Tibial nerve (tissue), 4 donors: Measurements from ENCODE around the gene SLC48A1. TPM values are rescaled to one million over a fixed set of nuclear protein-coding genes. Genes with fewer than 3 reads are reported as not detected.

Experiments
- DNase-seq, 2 donors: peaks; one replicate each; pipeline ENCODE4 v3.0.0-alpha.2; 2019; ENCODE audit warnings: low spot score in 2 of 2
- H3K27ac ChIP-seq, 4 donors: fragments of 200-600 bp; sonication (generic) in 3 of 4; one replicate each; pipeline ENCODE4 v1.5.1; 2017 to 2019; ENCODE audit warnings: mild to moderate bottlenecking in 1 of 4
- H3K27me3 ChIP-seq, 2 donors: fragments of 200-600 bp; sonication (generic) in 1 of 2; one replicate each; pipeline versions ENCODE4 v1.5.1 to v1.6.0; 2017 to 2019
- H3K36me3 ChIP-seq, 3 donors: fragments of 200-600 bp; sonication (generic); one replicate each; pipeline ENCODE4 v1.5.1; 2018 to 2019
- H3K4me1 ChIP-seq, 4 donors: fragments of 200-600 bp; sonication (generic) in 3 of 4; one replicate each; pipeline ENCODE4 v1.5.1; 2017 to 2019
- H3K4me3 ChIP-seq, 4 donors: fragments of 200-600 bp; sonication (generic) in 3 of 4; one replicate each; pipeline ENCODE4 v1.5.1; 2017 to 2019; ENCODE audit warnings: mild to moderate bottlenecking in 1 of 4, moderate library complexity in 1 of 4
- H3K9me3 ChIP-seq, 4 donors: fragments of 200-600 bp; sonication (generic) in 3 of 4; one replicate each; pipeline ENCODE4 v1.5.1; 2017 to 2019
- CTCF ChIP-seq, 5 experiments: fragments of 200-600 bp in 3 of 5; fragments of 450-650 bp in 2 of 5; sonication (generic) in 3 of 5; IDR thresholded peaks; one replicate each; pipeline ENCODE4 v1.5.1; 2016 to 2019; ENCODE audit warnings: antibody characterized with exemption in 5 of 5, mild to moderate bottlenecking in 3 of 5, moderate library complexity in 2 of 5
- EP300 ChIP-seq, 2 donors: sonication (generic); formaldehyde crosslinking; IDR thresholded peaks; one replicate each; pipeline ENCODE4 v1.6.1; 2017; ENCODE audit warnings: antibody characterized with exemption in 2 of 2, mild to moderate bottlenecking in 1 of 2
- POLR2A ChIP-seq, 2 donors: fragments of 450-650 bp; IDR thresholded peaks; one replicate each; pipeline ENCODE4 v1.6.1; 2017; ENCODE audit warnings: antibody characterized with exemption in 2 of 2, mild to moderate bottlenecking in 2 of 2, moderate library complexity in 2 of 2
- WGBS, 2 donors: methylation state at CpG; one replicate each; pipeline ENCODE4 v1.1.5; 2018; 5-methylcytosine and 5-hydroxymethylcytosine counted together
- total RNA-seq, 4 donors: library from RNA; depleted of rRNA; stranded (reverse); fragments of >200 nt; gene quantifications; one replicate each; pipeline ENCODE4 v1.1.0, GENCODE V29; 2016

The SLC48A1 gene
- total RNA-seq, 4 donors from 2014 or later = 24.6 to 37.9 (median 33.8) TPM

- H3K27me3 ChIP-seq = no peaks in the 10 kb centered on the region
- peaks cover 0 to 28% (median 19%) of the 10 kb centered on the region in 4 donors for H3K4me1 ChIP-seq
- peaks cover 0 to 5% (median 0%) of the 10 kb centered on the region in 3 donors for H3K36me3 ChIP-seq
- no peak overlapping the region for H3K27ac ChIP-seq
- WGBS, 2 donors = 54 to 65% methylated on average over 10 of the region's 10 CpGs
- no peak for DNase-seq
- peak in 3 of 5 experiments; percentile 4 to 38 (median 35) for TF ChIP-seq CTCF (IDR thresholded peaks at IDR 0.05)
- TF ChIP-seq POLR2A (IDR thresholded peaks at IDR 0.05) = no peak
- no peak overlapping the region for H3K4me3 ChIP-seq
- no peaks in the 10 kb centered on the region for H3K9me3 ChIP-seq
Observed at GRCh38 chr12:47744005-47744651, 28.9 kb upstream of the SLC48A1 start.

GRCh38 chr12:47744778-47745436 is 28.1 kb upstream of the SLC48A1 start:
- H3K27ac ChIP-seq = peak overlapping the region in 1 of 4 donors; percentile 12
- H3K27me3 ChIP-seq = no peaks in the 10 kb centered on the region
- H3K36me3 ChIP-seq = peaks cover 0 to 5% (median 0%) of the 10 kb centered on the region in 3 donors
- WGBS, 2 donors = 69 to 72% methylated on average over 8 of the region's 8 CpGs
- peaks cover 0 to 22% (median 17%) of the 10 kb centered on the region in 4 donors for H3K4me1 ChIP-seq
- no peak for TF ChIP-seq POLR2A (IDR thresholded peaks at IDR 0.05)
- no peak for TF ChIP-seq EP300 (IDR thresholded peaks at IDR 0.05)
- TF ChIP-seq CTCF (IDR thresholded peaks at IDR 0.05) = no peak
- H3K4me3 ChIP-seq = no peak overlapping the region
- no peaks in the 10 kb centered on the region for H3K9me3 ChIP-seq
- no peak for DNase-seq

DNA sequence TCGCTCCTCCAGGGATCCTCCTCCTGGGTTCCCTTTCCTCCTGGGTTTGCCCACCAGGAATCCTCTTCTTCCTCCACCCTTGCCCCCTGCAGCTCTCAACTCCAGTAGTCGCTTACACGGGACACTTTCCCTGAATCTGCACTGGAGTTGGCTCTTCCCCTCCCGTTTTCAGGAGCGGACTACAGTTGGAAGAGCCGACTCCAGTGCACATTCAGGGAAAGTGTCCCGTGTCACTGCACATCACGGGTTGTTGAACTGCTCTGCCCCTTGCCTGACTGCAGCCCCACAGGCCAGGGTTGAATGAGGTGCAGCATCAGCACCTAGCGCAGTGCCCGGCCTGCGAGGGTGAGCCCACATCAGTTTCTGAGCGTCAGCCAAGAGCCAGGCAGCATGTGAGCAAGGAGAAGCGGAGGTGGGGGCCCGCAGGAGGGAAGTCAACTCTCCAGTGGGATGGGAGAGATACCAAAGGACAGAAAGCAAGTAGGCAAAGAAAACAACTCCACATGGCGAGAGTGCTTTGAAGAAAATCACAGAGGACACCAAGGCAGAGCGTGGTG is 27.5 kb upstream of the SLC48A1 start:
- Histone ChIP-seq H3K9me3 (no peaks in the 10 kb centered on the region), H3K36me3 (peaks cover 0 to 5% (median 0%) of the 10 kb centered on the region in 3 donors), H3K4me1 (peaks cover 0 to 15% (median 14%) of the 10 kb centered on the region in 4 donors), H3K4me3 (no peak overlapping the region), H3K27me3 (no peaks in the 10 kb centered on the region), H3K27ac (peak overlapping the region in 1 of 4 donors; percentile 12)
- peak in 1 of 2 donors; percentile 14 for TF ChIP-seq EP300 (IDR thresholded peaks at IDR 0.05)
- no peak for TF ChIP-seq POLR2A (IDR thresholded peaks at IDR 0.05)
- no peak for TF ChIP-seq CTCF (IDR thresholded peaks at IDR 0.05)
- 61 to 62% methylated on average over 16 of the region's 16 CpGs for WGBS, 2 donors
- DNase-seq = no peak

DNA sequence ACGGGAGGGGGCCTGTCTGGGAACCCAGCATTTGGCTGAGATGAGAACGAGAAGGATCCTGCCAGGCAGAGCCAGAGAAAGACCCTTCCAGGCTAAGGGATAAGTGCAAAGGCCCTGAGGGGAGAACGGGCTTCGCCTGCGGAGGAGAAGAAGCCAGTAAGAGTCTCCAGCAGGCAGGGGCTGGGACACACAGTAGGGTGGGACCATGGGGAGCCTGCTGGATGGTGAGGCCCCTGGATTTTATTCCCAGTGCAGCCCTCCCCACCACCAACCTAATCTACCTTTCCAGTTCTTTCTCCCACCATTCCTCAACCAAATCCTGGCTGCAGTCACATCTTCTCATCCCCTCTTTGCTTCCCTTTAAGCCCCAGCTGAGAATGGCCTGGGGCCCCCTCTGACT is 27.0 kb upstream of the SLC48A1 start:
- H3K36me3 ChIP-seq = peaks cover 0 to 5% (median 0%) of the 10 kb centered on the region in 3 donors
- TF ChIP-seq CTCF (IDR thresholded peaks at IDR 0.05) (no peak), POLR2A (IDR thresholded peaks at IDR 0.05) (no peak), EP300 (IDR thresholded peaks at IDR 0.05) (no peak)
- peak overlapping the region in 1 of 4 donors; percentile 12 for H3K27ac ChIP-seq
- peaks cover 0 to 10% (median 9%) of the 10 kb centered on the region in 4 donors for H3K4me1 ChIP-seq
- H3K9me3 ChIP-seq = no peaks in the 10 kb centered on the region
- WGBS, 2 donors = 74 to 79% methylated on average over 5 of the region's 5 CpGs
- no peak for DNase-seq
- no peaks in the 10 kb centered on the region for H3K27me3 ChIP-seq
- no peak overlapping the region for H3K4me3 ChIP-seq

- 87 to 88% methylated on average over 7 of the region's 7 CpGs for WGBS, 2 donors
- Histone ChIP-seq H3K27me3 (no peaks in the 10 kb centered on the region), H3K9me3 (no peaks in the 10 kb centered on the region), H3K27ac (no peak overlapping the region), H3K4me3 (no peak overlapping the region), H3K36me3 (peaks cover 0 to 5% (median 0%) of the 10 kb centered on the region in 3 donors), H3K4me1 (peaks cover 0 to 6% (median 4%) of the 10 kb centered on the region in 4 donors)
- no peak for DNase-seq
- TF ChIP-seq CTCF (IDR thresholded peaks at IDR 0.05) = no peak
- TF ChIP-seq EP300 (IDR thresholded peaks at IDR 0.05) = no peak
- no peak for TF ChIP-seq POLR2A (IDR thresholded peaks at IDR 0.05)
Observed at GRCh38 chr12:47746523-47746922, 26.5 kb upstream of the SLC48A1 start.
